VCaP (cell line): ENCODE results near the gene PNMA8C.

Experiments used
- H3K27ac ChIP-seq: fragments of 450-650 bp; 2 replicates; pipeline ENCODE4 v1.5.1; 2017
- TF ChIP-seq, protein P1 (sequence below): fragments of 450-650 bp; conservative IDR thresholded peaks from 2 replicates; pipeline ENCODE4 v1.5.1; 2017; ENCODE audit warnings: mild to moderate bottlenecking, moderate library complexity

Gene PNMA8C

DNA sequence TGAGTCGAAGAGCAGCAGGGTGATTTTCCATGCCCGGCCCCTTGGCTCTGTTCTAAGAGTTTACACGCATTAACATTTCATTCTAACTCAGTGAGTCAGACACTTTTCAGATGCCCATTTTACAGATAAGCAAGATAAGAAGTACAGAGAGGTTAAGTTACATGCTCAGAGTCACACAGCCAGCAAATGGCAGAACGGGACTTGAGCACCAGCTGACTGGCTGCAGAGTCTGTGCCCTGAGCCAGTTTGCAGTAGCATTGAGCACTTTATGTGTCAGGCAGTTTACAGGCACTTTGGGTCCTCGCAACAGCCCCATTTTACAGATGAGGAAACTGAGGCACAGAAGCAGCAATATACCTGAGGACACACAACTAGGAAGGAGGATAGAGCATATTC, 34.3 kb downstream of the PNMA8C start:
- TF ChIP-seq, protein P1, sequence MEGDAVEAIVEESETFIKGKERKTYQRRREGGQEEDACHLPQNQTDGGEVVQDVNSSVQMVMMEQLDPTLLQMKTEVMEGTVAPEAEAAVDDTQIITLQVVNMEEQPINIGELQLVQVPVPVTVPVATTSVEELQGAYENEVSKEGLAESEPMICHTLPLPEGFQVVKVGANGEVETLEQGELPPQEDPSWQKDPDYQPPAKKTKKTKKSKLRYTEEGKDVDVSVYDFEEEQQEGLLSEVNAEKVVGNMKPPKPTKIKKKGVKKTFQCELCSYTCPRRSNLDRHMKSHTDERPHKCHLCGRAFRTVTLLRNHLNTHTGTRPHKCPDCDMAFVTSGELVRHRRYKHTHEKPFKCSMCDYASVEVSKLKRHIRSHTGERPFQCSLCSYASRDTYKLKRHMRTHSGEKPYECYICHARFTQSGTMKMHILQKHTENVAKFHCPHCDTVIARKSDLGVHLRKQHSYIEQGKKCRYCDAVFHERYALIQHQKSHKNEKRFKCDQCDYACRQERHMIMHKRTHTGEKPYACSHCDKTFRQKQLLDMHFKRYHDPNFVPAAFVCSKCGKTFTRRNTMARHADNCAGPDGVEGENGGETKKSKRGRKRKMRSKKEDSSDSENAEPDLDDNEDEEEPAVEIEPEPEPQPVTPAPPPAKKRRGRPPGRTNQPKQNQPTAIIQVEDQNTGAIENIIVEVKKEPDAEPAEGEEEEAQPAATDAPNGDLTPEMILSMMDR: no peak
- H3K27ac ChIP-seq: no peak overlapping the region

DNA sequence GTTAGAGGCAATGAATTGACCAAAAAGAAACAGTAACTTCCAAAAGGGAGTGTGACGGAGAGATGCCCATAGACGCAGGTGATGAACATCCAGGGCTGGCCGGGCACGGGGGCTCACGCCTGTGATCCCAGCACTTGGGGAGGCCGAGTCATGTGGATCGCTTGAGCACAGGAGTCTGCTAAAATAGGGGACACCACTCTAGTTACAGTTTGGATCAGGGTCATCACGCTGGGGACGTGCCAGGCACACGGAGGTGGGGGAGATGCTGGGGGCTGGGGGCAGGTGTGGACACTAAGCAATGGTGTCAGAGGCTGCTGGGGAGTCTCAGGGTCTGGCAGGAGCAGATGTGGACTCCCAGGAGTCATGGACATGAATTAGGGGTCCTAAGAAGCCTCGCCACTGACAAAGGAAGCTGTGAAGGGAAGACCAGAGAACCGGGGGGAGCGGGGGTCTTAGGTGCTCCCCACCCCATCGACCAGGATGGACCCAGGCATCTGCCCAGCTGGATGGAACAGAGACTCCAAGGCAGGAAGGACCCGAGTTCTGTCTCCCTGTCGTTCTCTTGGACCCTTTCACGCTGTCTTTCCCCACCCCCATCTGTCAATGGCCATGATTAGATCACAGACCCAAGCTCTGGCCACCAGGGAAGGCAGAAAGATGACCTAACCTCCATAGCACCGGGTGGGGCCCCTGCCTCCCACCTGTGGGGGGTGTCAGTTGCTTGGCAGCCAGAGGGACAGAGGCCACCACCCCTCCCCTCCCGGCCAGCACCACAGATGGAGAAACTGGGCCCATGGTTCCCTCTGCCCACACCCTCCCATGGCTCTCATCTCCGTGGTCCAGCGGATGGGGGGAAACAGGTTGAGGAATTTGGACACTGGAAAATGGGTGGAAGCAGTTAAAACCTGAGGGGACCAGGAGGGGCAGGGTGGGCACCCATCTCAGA, 35.0 kb downstream of the PNMA8C start:
- no peak overlapping the region for H3K27ac ChIP-seq
- TF ChIP-seq, protein P1: no peak

DNA sequence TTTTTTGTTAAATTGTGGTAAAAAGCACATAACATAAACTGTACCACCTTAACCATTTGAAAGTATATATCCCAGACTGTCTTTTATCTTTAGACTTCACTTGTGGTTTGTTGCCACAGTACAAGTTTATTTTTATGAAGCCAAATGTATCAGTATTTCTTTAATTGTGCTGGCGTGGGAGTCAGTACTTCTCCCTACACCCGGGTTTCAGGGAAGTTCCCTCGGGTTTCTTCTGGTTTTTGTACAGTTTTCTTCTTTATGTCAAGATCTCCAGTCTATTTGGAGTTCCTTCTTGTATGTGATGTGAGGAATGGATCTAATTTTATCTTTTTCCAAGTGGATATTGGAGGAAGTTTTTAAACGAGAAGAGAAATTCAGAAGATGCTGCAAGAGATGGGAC, 35.9 kb downstream of the PNMA8C start:
- TF ChIP-seq, protein P1: no peak
- H3K27ac ChIP-seq: no peak overlapping the region

DNA sequence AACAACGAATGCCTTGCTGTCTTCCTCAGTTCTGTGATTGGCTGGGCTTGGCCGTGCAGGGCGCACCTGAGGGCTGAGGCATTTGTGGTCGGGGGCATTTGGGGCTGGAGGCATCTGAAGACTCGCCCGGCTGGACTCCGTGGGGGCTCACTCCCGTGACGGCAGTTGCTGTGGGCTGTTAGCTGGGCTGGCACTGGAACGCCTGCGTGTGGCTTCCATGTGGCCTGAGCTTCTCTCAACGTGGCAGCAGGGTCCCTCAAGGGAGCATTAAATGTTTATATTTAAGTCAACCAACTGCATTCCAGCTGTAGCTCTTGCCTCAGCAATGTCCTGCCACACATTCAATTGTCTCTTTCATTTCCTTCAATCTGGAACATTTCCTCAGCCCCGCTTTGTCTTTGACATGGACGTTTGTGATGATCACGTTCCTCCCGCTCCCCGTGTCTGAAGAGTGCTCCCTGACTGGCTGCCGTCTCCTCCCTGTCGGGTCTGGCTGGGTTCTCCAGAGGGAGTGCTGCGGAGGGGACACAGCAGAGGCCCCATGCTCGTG, 36.4 kb downstream of the PNMA8C start:
- H3K27ac ChIP-seq: no peak overlapping the region
- TF ChIP-seq, protein P1: no peak

DNA sequence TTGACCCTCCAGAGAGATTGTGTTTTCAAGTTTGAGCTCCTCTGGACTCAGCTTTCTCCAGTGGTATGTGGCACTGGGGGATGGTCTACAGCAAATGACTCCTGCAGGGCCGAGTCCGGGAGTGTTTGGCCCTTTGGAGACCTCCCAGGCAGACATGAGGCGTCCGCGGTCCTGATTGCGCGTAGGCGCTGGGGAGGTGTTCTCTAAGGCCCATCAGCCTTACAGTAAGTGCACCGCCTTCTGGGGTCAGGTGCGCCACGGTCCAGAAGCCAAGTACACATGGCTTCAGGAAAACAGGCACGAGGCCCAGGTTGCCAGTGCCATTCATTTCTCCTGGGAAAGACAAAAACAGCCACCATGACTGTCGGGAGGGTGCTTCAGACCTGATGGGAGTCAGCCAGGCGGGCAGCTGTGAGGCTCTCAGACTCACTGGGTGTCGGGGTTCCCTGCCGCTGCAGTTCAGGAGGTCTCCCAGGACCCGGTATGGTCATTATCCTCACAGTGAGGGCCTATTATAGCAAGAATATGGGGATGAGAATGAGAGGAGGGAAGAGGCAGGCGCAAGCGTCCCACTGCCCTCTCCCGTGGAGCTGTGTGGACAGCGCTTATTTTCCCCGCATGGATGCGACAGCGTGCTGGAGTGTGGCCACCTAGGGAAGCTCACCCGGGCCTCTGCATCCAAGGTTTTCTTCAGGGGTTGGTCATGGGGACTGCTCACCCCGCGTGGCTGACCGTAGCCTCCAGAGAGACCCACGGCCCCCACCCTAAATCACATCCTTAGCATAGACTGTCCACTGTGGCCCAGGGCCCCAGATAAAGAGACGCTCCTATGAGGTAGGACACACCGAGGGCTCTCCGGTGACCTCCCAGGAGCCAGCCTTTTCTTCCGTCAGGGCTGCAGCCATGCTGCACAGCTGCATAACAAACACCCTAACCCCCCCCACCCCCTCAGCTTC, 37.2 kb downstream of the PNMA8C start:
- no peak overlapping the region for H3K27ac ChIP-seq
- TF ChIP-seq, protein P1: no peak

DNA sequence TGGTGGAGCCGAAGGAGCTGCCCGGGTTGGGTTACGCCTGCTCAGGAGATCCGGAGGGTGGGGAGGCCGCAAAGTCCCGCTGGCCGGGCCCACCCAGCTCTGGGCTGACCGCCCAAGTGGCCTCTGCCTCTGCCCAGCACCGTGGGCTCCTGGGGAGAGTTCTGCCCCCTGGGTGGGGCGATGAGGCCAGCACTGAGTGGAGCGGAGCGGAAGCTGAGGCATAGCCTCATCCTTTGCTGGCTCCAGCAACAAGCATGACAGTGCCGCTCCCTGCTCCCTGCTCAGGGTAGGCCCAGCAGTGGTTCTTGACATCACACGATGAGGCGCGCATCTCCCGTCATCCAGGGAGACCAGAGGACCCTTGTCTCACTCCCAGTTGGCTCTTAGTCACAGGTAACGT, 37.9 kb downstream of the PNMA8C start:
- TF ChIP-seq, protein P1: no peak
- no peak overlapping the region for H3K27ac ChIP-seq
